Epidermal melanocyte (primary cell): ENCODE results near the gene FHIT.
"Not testable (repeated sequence)": the region's sequence is repeated elsewhere in the genome, so short reads cannot be mapped to it uniquely, and the experiment has no call there.

Experiments
- DNase-seq: peaks from one replicate; pipeline ENCODE4 v3.0.0; 2011; ENCODE audit warnings: low spot score; ENCODE audit not compliant: insufficient read length

Gene FHIT

GRCh38 chr3:60584250-60584649 is 667.0 kb downstream of the FHIT start:
- DNase-seq, result no peak

GRCh38 chr3:60582288-60582687 is 669.0 kb downstream of the FHIT start:
- no peak for DNase-seq

GRCh38 chr3:60580809-60581208 is 670.4 kb downstream of the FHIT start:
- DNase-seq, result no peak

- DNase-seq, result no peak
These were observed 671.5 kb downstream of the FHIT start for GRCh38 chr3:60579734-60580133.

GRCh38 chr3:60578936-60579335 is 672.3 kb downstream of the FHIT start:
- DNase-seq, result no peak

GRCh38 chr3:60577601-60578000 is 673.7 kb downstream of the FHIT start:
- DNase-seq, result no peak

- no peak for DNase-seq
These were observed 675.5 kb downstream of the FHIT start for GRCh38 chr3:60575718-60576272.

- DNase-seq, result no peak
These were observed 677.0 kb downstream of the FHIT start for GRCh38 chr3:60574046-60574769.

- no peak for DNase-seq
These were observed 677.8 kb downstream of the FHIT start for GRCh38 chr3:60573494-60573893.

GRCh38 chr3:60571511-60571910 is 679.7 kb downstream of the FHIT start:
- DNase-seq, result no peak

GRCh38 chr3:60557122-60557521 is 694.1 kb downstream of the FHIT start:
- DNase-seq, result no peak

GRCh38 chr3:60555686-60556354 is 695.4 kb downstream of the FHIT start:
- DNase-seq, result no peak

GRCh38 chr3:60553144-60553543 is 698.1 kb downstream of the FHIT start:
- no peak for DNase-seq

GRCh38 chr3:60552581-60552980 is 698.7 kb downstream of the FHIT start:
- no peak for DNase-seq

GRCh38 chr3:60551455-60552209 is 699.6 kb downstream of the FHIT start:
- no peak for DNase-seq

GRCh38 chr3:60549863-60550262 is 701.4 kb downstream of the FHIT start:
- no peak for DNase-seq

GRCh38 chr3:60542995-60543394 is 708.3 kb downstream of the FHIT start:
- DNase-seq, result no peak

- DNase-seq, result not testable (repeated sequence)
These were observed 711.9 kb downstream of the FHIT start for GRCh38 chr3:60539394-60539793.

GRCh38 chr3:60536420-60536819 is 714.8 kb downstream of the FHIT start:
- no peak for DNase-seq

- DNase-seq, result no peak
These were observed 719.5 kb downstream of the FHIT start for GRCh38 chr3:60531759-60532158.

- no peak for DNase-seq
These were observed 722.6 kb downstream of the FHIT start for GRCh38 chr3:60528651-60529050.

GRCh38 chr3:60523536-60523935 is 727.7 kb downstream of the FHIT start:
- no peak for DNase-seq
